Astrocyte (in vitro differentiated cells and primary cell): ENCODE results near the gene RAD52. TPM values are rescaled to one million over a fixed set of nuclear protein-coding genes. Genes with fewer than 3 reads are reported as not detected.

Experiments
- DNase-seq: peaks from one replicate; pipeline ENCODE4 v3.0.0-alpha.2; 2010; ENCODE audit warnings: low read depth
- FAIRE-seq: peaks from 2 replicates; lab custom pipeline; 2011; peaks lifted over from hg19 to GRCh38; lab: Jason Lieb, UNC
- H2AFZ ChIP-seq: 2 replicates; pipeline ENCODE4 v1.6.0; 2012; ENCODE audit warnings: low read depth, low read length, inconsistent platforms
- H3K27ac ChIP-seq: 2 replicates; pipeline ENCODE4 v1.5.1; 2011; ENCODE audit warnings: low read depth, low read length, inconsistent platforms
- H3K27me3 ChIP-seq: 2 replicates; pipeline ENCODE4 v1.6.0; 2011; ENCODE audit warnings: low read length, inconsistent platforms; ENCODE audit not compliant: insufficient read depth
- H3K36me3 ChIP-seq: 2 replicates; pipeline ENCODE4 v1.5.1; 2011; ENCODE audit warnings: low read length, inconsistent platforms; ENCODE audit not compliant: insufficient read depth
- H3K4me1 ChIP-seq: 2 replicates; pipeline ENCODE4 v1.5.1; 2011; ENCODE audit warnings: low read length, inconsistent platforms; ENCODE audit not compliant: insufficient read depth
- H3K4me2 ChIP-seq: 2 replicates; pipeline ENCODE4 v1.6.0; 2012; ENCODE audit warnings: low read length, inconsistent platforms
- H3K4me3 ChIP-seq: 2 replicates; pipeline ENCODE4 v1.5.1; 2011; ENCODE audit warnings: low read depth, mild to moderate bottlenecking, low read length, inconsistent platforms; ENCODE audit not compliant: insufficient read depth
- H3K79me2 ChIP-seq: 2 replicates; pipeline ENCODE4 v1.6.0; 2012; ENCODE audit warnings: mild to moderate bottlenecking, low read length, inconsistent platforms; ENCODE audit not compliant: insufficient read depth
- H3K9ac ChIP-seq: 2 replicates; pipeline ENCODE4 v1.6.0; 2012; ENCODE audit warnings: mild to moderate bottlenecking, low read length, inconsistent platforms
- H3K9me3 ChIP-seq: 2 replicates; pipeline ENCODE4 v1.5.1; 2012; ENCODE audit warnings: low read depth, mild to moderate bottlenecking, low read length, inconsistent platforms; ENCODE audit not compliant: insufficient read depth
- H4K20me1 ChIP-seq: 2 replicates; pipeline ENCODE4 v1.6.0; 2012; ENCODE audit warnings: low read length, inconsistent platforms; ENCODE audit not compliant: insufficient read depth
- H3K27ac Mint-ChIP-seq: one replicate; pipeline ENCODE4 v1.8.0; 2021; ENCODE audit warnings: mild to moderate bottlenecking, mixed read lengths; ENCODE audit not compliant: unreplicated experiment
- H3K27me3 Mint-ChIP-seq: one replicate; pipeline ENCODE4 v1.8.0; 2021; ENCODE audit warnings: low read depth, mixed read lengths; ENCODE audit not compliant: unreplicated experiment
- H3K36me3 Mint-ChIP-seq: one replicate; pipeline ENCODE4 v1.8.0; 2021; ENCODE audit warnings: low read depth, mixed read lengths; ENCODE audit not compliant: unreplicated experiment
- H3K4me1 Mint-ChIP-seq: one replicate; pipeline ENCODE4 v1.8.0; 2021; ENCODE audit warnings: low read depth, mixed read lengths; ENCODE audit not compliant: unreplicated experiment
- H3K4me3 Mint-ChIP-seq: one replicate; pipeline ENCODE4 v1.8.0; 2021; ENCODE audit warnings: mild to moderate bottlenecking, moderate library complexity, mixed read lengths; ENCODE audit not compliant: unreplicated experiment
- H3K9me3 Mint-ChIP-seq: one replicate; pipeline ENCODE4 v1.8.0; 2021; ENCODE audit warnings: mild to moderate bottlenecking, mixed read lengths; ENCODE audit not compliant: unreplicated experiment
- CTCF ChIP-seq: IDR thresholded peaks from 2 replicates; pipeline ENCODE4 v1.5.1; 2011; ENCODE audit warnings: low read depth, mild to moderate bottlenecking, inconsistent platforms, low read length, moderate library complexity; ENCODE audit not compliant: insufficient read depth
- EZH2 ChIP-seq: IDR thresholded peaks from 2 replicates; pipeline ENCODE4 v1.6.1; 2012; ENCODE audit warnings: mild to moderate bottlenecking, low read length, inconsistent platforms; ENCODE audit not compliant: insufficient read depth
- total RNA-seq: library from RNA; stranded (reverse); gene quantifications from 2 replicates; pipeline ENCODE4 v1.2.1, GENCODE V29; 2021

RAD52 gene
- total RNA-seq, 1 donor from 2014 or later: 11.7 TPM

GRCh38 chr12:977156-977555, 27.7 kb upstream of the RAD52 start:
- no peaks in the 10 kb centered on the region for H3K36me3 ChIP-seq
- peaks cover 9% of the 10 kb centered on the region for H3K4me1 ChIP-seq
- no peak for FAIRE-seq
- H3K9ac ChIP-seq: no peak overlapping the region
- no peak overlapping the region for H3K4me2 ChIP-seq
- Mint-ChIP-seq H3K27ac (no peak overlapping the region), H3K9me3 (peaks cover 2% of the 10 kb centered on the region), H3K4me3 (no peak overlapping the region), H3K4me1 (peaks cover 2% of the 10 kb centered on the region), H3K27me3 (no peaks in the 10 kb centered on the region), H3K36me3 (peaks cover 5% of the 10 kb centered on the region)
- H4K20me1 ChIP-seq: peaks cover 13% of the 10 kb centered on the region
- no peak for DNase-seq
- no peak overlapping the region for H2AFZ ChIP-seq
- peaks cover 23% of the 10 kb centered on the region for H3K27me3 ChIP-seq
- no peaks in the 10 kb centered on the region for H3K79me2 ChIP-seq
- H3K27ac ChIP-seq: no peak overlapping the region
- H3K9me3 ChIP-seq: no peaks in the 10 kb centered on the region
- H3K4me3 ChIP-seq: no peak overlapping the region
- TF ChIP-seq CTCF (no peak), EZH2 (no peak)

GRCh38 chr12:976644-977043, 27.1 kb upstream of the RAD52 start:
- H3K4me1 Mint-ChIP-seq: peaks cover 2% of the 10 kb centered on the region

More at GRCh38 chr12:976644-977043, 27.1 kb upstream of the RAD52 start:
- no peaks in the 10 kb centered on the region for H3K27me3 Mint-ChIP-seq
- Histone ChIP-seq H3K9ac (no peak overlapping the region), H3K27me3 (peaks cover 21% of the 10 kb centered on the region), H4K20me1 (peaks cover 8% of the 10 kb centered on the region), H2AFZ (no peak overlapping the region), H3K4me2 (no peak overlapping the region), H3K9me3 (no peaks in the 10 kb centered on the region), H3K4me1 (peaks cover 9% of the 10 kb centered on the region), H3K27ac (no peak overlapping the region), H3K36me3 (no peaks in the 10 kb centered on the region), H3K4me3 (no peak overlapping the region), H3K79me2 (no peaks in the 10 kb centered on the region)
- peaks cover 2% of the 10 kb centered on the region for H3K9me3 Mint-ChIP-seq
- FAIRE-seq: no peak
- no peak overlapping the region for H3K4me3 Mint-ChIP-seq
- DNase-seq: no peak
- peaks cover 5% of the 10 kb centered on the region for H3K36me3 Mint-ChIP-seq
- no peak for TF ChIP-seq EZH2
- no peak for TF ChIP-seq CTCF
- no peak overlapping the region for H3K27ac Mint-ChIP-seq
